Thyroid gland (tissue), 4 donors: ENCODE data around the gene SLC23A2. TPM values are rescaled to one million over a fixed set of nuclear protein-coding genes. Genes with fewer than 3 reads are reported as not detected.

Source experiments
- DNase-seq, 2 donors: peaks; one replicate each; pipeline ENCODE4 v3.0.0-alpha.2; 2019
- H3K27ac ChIP-seq, 3 donors: fragments of 200-600 bp; sonication (generic); 1 replicate in 2 of 3; 2 replicates in 1 of 3; pipeline ENCODE4 v1.5.1; 2016 to 2019; ENCODE audit warnings: mild to moderate bottlenecking in 1 of 3, moderate library complexity in 1 of 3
- H3K27me3 ChIP-seq: fragments of 200-600 bp; sonication (generic); one replicate; pipeline ENCODE4 v1.5.1; 2019
- H3K36me3 ChIP-seq, 2 donors: fragments of 200-600 bp; sonication (generic); one replicate each; pipeline ENCODE4 v1.5.1; 2016 to 2019
- H3K4me1 ChIP-seq, 2 donors: fragments of 200-600 bp; sonication (generic); one replicate each; pipeline ENCODE4 v1.5.1; 2017 to 2019
- H3K4me3 ChIP-seq, 3 donors: fragments of 200-600 bp; sonication (generic); replicated peaks in 1 of 3; 1 replicate in 2 of 3; 2 replicates in 1 of 3; pipeline ENCODE4 v1.5.1; 2016; ENCODE audit warnings: mild to moderate bottlenecking in 1 of 3
- H3K9me3 ChIP-seq: fragments of 200-600 bp; sonication (generic); one replicate; pipeline ENCODE4 v1.5.1; 2017
- CTCF ChIP-seq, 6 experiments: fragments of 200-600 bp in 3 of 6; fragments of 450-650 bp in 3 of 6; sonication (generic) in 3 of 6; IDR thresholded peaks; one replicate each; pipeline ENCODE4 v1.5.1; 2016 to 2019; ENCODE audit warnings: antibody characterized with exemption in 6 of 6, mild to moderate bottlenecking in 2 of 6, inconsistent platforms in 1 of 6, moderate library complexity in 1 of 6
- POLR2A ChIP-seq, 2 donors: fragments of 450-650 bp; IDR thresholded peaks; one replicate each; pipeline ENCODE4 v1.6.1; 2017; ENCODE audit warnings: antibody characterized with exemption in 2 of 2, mild to moderate bottlenecking in 2 of 2, moderate library complexity in 1 of 2
- WGBS, 2 donors: methylation state at CpG; one replicate each; pipeline ENCODE4 v1.1.5; 2017; 5-methylcytosine and 5-hydroxymethylcytosine counted together
- intact Hi-C: fragments of 100-400 bp; cut with DNase I; formaldehyde crosslinking; loops from one replicate; pipeline ENCODE4 v1.15.1; 2023
- total RNA-seq, 4 donors: library from RNA; depleted of rRNA; stranded (reverse); fragments of >200 nt; gene quantifications; one replicate each; pipeline ENCODE4 v1.2.3, GENCODE V29; 2016

SLC23A2 gene
- total RNA-seq, 4 donors from 2014 or later = 36.3 to 67.1 (median 53.7) TPM

- Histone ChIP-seq H3K36me3 (peaks cover 5 to 15% of the 10 kb centered on the region in 2 donors), H3K27me3 (no peaks in the 10 kb centered on the region), H3K9me3 (no peaks in the 10 kb centered on the region), H3K4me1 (no peaks in the 10 kb centered on the region), H3K27ac (no peak overlapping the region), H3K4me3 (no peak overlapping the region)
- intact Hi-C loops = no loop called here
- DNase-seq = no peak
- TF ChIP-seq POLR2A (IDR thresholded peaks at IDR 0.05) (no peak), CTCF (IDR thresholded peaks at IDR 0.05) (no peak)
- 85 to 87% methylated on average over 11 of the region's 11 CpGs for WGBS, 2 donors
Measured at GRCh38 chr20:4887586-4887985, 113.7 kb downstream of the SLC23A2 start.

- H3K4me1 ChIP-seq = no peaks in the 10 kb centered on the region
- H3K36me3 ChIP-seq = peaks cover 8 to 15% of the 10 kb centered on the region in 2 donors
- intact Hi-C loops = no loop called here
- no peaks in the 10 kb centered on the region for H3K27me3 ChIP-seq
- H3K4me3 ChIP-seq = no peak overlapping the region
- TF ChIP-seq CTCF (IDR thresholded peaks at IDR 0.05) (no peak), POLR2A (IDR thresholded peaks at IDR 0.05) (no peak)
- H3K27ac ChIP-seq = no peak overlapping the region
- WGBS, 2 donors = 87 to 93% methylated on average over 8 of the region's 8 CpGs
- no peaks in the 10 kb centered on the region for H3K9me3 ChIP-seq
- no peak for DNase-seq
Measured at GRCh38 chr20:4886771-4887527, 114.4 kb downstream of the SLC23A2 start.

GRCh38 chr20:4885877-4886276, 115.4 kb downstream of the SLC23A2 start:
- TF ChIP-seq POLR2A (IDR thresholded peaks at IDR 0.05) (no peak), CTCF (IDR thresholded peaks at IDR 0.05) (no peak)
- 93 to 98% methylated on average over 8 of the region's 8 CpGs for WGBS, 2 donors
- Histone ChIP-seq H3K27ac (no peak overlapping the region), H3K4me1 (no peaks in the 10 kb centered on the region), H3K27me3 (no peaks in the 10 kb centered on the region), H3K4me3 (no peak overlapping the region), H3K36me3 (peaks cover 11 to 15% of the 10 kb centered on the region in 2 donors), H3K9me3 (no peaks in the 10 kb centered on the region)
- DNase-seq = no peak
- intact Hi-C loops = no loop called here

GRCh38 chr20:4883546-4883945, 117.8 kb downstream of the SLC23A2 start:
- no peak overlapping the region for H3K27ac ChIP-seq
- WGBS, 2 donors = 87% methylated on average over 7 of the region's 7 CpGs
- no peak overlapping the region for H3K4me3 ChIP-seq
- no peaks in the 10 kb centered on the region for H3K4me1 ChIP-seq
- H3K36me3 ChIP-seq = peaks cover 4 to 18% of the 10 kb centered on the region in 2 donors
- no peak for DNase-seq
- TF ChIP-seq CTCF (IDR thresholded peaks at IDR 0.05) (no peak), POLR2A (IDR thresholded peaks at IDR 0.05) (no peak)
- no peaks in the 10 kb centered on the region for H3K9me3 ChIP-seq
- no peaks in the 10 kb centered on the region for H3K27me3 ChIP-seq
- intact Hi-C loops = no loop called here

- no peak overlapping the region for H3K27ac ChIP-seq
- no peak for TF ChIP-seq POLR2A (IDR thresholded peaks at IDR 0.05)
- TF ChIP-seq CTCF (IDR thresholded peaks at IDR 0.05) = no peak
- intact Hi-C loops = no loop called here
- WGBS, 2 donors = 85 to 87% methylated on average over 3 of the region's 3 CpGs
- no peaks in the 10 kb centered on the region for H3K27me3 ChIP-seq
- H3K4me3 ChIP-seq = no peak overlapping the region
- H3K36me3 ChIP-seq = peaks cover 4 to 18% of the 10 kb centered on the region in 2 donors
- H3K9me3 ChIP-seq = no peaks in the 10 kb centered on the region
- DNase-seq = no peak
- H3K4me1 ChIP-seq = no peaks in the 10 kb centered on the region
Measured at GRCh38 chr20:4883051-4883450, 118.3 kb downstream of the SLC23A2 start.
